Stimulated activated CD4-positive, alpha-beta T cell treated with anti-CD3 and anti-CD28 coated beads, Interleukin-2, amount 100 ng/mL, for 48 hours (primary cell): ENCODE results near the gene PAK1IP1.
A peak's percentile ranks its signal among the peaks of the same experiment; 100 is the strongest.
"Not testable (repeated sequence)": the region's sequence is repeated elsewhere in the genome, so short reads cannot be mapped to it uniquely, and the experiment has no call there.

Experiments used
- DNase-seq, 2 donors: peaks; one replicate each; pipeline ENCODE4 v3.0.0-alpha.2; 2020

Gene PAK1IP1

DNA sequence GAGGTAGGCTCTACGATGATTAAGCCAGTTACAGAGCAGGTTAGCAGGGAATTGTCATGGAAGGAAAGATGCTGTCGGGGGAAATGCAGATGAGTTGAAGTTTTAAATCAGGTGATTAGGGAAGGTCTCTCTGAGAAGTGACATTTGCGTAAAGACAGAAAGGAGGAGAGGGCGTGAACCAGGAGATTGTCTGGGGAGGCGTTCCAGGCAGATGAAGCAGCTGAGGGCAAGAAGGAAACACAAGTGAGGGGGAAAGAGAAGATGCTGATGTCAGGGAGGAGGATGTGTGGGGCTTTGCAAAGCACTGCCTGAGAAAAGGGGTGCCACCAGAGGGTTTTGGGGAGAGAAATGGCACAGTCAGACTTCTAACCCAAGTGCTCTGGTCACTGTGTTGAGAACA is 50.3 kb downstream of the PAK1IP1 start:
- DNase-seq, result no peak

DNA sequence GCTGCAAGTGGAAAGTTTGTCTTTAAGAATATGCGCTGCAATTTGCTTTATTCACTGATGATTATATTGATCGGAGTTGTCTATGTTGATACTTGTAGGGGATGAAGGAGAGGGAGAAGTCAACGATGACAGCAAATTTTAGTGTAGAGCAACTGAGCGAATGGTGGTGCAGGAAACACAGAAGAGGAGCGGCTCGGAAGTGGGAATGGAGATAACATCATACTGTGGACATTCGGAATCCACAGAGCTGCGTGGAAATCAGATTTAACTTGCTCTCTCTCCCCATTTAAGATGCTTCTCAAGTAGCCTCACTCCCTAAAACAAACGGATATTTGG is 52.1 kb downstream of the PAK1IP1 start:
- DNase-seq, result no peak

DNA sequence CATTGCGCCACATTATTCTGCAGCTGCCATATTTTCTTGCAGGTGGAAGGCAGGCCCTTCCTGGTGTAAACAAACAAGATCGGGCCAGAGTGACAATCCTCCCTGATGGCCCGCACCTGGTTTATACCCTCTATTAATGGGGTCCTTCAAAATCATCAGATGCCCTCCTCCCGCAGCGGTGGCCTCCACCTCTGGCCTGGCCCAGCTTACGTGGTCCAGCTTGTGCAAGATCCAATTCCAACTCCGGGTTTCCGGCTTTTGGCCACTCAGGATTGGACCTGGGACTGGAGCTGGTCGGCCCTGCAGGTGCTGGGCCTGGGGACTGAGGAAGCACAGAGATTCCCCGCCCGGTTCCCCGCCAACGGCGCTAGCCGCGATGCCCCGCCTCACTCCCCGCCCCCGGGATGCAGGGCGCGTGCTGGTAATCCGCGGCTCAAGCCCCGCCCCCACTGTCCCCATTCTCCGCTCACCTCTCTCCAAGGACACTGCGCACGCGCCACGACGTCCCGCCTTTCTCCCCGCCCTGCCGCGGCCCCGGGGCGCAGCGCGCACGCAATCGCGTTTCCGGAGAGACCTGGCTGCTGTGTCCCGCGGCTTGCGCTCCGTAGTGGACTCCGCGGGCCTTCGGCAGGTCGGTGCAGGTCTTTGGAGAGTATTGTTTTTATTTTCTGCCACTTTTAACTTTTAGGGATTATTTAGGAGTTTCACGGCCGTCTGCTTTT is 52.6 kb downstream of the PAK1IP1 start, which contains the start of gene TMEM14B:
Gene TMEM14B (plus strand): TSS at position 555 of the 722 bp plus-strand sequence. CDS start 1,441 bp downstream, outside the sequence.
- DNase-seq, result peak; percentile 99 to 100

DNA sequence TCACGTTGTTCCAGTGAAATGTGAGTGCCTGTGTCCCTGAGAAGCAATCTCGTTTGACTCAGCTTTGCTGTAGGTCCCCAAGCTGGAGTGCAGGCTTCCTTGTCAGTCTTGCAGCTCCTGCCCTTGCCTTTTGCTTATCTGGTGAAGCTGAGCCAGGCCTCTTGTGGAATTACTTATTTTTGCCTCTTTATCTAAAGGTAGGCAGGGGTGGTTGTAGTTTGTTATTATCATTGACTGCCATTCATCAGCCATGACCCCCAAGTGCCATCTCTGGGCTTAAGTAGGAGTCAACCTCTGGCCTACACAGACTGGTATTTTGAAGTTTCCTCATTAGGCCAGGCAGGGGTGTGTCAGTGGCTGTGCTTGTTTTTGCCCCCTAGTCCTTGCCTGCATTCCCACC is 55.0 kb downstream of the PAK1IP1 start:
- no peak for DNase-seq

DNA sequence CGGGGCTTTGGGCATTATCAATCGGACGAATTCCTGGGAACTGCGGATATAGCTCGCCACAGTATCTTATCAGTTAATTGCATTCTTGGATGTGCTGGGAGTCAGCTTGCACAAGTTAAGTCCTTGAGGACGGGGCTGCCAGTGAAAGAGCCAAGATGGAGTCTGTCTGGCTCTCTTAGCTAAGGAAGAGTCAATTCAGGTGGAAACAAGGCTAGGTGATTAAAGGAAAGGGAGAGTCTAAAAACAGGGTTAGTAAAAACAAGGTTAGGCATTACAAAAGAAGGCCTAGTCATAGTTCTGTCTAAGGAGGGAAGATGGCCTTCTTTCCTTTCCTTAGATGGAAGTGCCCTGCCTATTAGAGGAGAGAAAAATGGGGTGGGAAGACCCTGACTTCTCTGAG is 55.8 kb downstream of the PAK1IP1 start:
- not testable (repeated sequence) for DNase-seq

DNA sequence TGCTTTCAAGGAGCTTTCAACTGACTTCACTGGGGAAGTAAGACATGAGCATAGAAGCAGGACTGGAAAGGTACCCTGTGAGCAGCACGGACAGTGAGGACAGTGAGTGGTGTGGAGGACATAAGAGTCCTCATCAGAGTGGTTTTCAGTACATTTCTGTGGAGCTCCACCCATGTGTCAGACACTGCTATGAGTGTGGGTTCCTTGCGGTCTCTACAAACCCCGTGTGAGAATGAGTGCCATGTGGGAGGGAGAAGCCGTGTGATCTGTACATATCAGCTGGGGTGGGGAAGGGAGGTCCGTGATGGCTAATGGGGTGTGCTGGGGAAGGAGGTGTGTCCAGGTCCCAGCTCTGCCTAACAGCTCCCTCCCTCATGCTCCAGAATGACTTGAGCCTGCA is 57.0 kb downstream of the PAK1IP1 start:
- not testable (repeated sequence) for DNase-seq

DNA sequence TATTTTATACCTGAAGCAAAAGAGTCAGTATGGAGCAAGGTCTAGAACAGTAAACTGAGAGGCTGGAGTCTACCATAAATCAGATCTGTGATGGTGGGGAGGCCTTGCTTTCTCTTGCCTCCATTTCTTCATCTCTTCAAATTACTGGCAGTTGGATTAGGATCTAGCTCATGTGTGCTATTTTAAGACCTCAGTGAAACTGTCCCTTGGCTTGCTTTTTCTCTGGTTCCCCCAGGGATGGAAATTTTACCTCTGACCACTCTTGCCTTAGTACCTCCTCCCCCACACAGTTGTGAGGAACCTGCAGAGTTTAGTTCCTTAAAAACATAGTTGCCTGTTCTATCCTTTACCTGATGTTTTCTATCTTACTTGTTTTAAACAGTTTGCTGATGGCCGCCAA is 61.3 kb downstream of the PAK1IP1 start:
- no peak for DNase-seq
